Measurements from ENCODE around the gene PRR20G. TPM values are rescaled to one million over a fixed set of nuclear protein-coding genes. Genes with fewer than 3 reads are reported as not detected.

Gene PRR20G
- total RNA-seq, 1 donor from 2014 or later, result not detected

DNA sequence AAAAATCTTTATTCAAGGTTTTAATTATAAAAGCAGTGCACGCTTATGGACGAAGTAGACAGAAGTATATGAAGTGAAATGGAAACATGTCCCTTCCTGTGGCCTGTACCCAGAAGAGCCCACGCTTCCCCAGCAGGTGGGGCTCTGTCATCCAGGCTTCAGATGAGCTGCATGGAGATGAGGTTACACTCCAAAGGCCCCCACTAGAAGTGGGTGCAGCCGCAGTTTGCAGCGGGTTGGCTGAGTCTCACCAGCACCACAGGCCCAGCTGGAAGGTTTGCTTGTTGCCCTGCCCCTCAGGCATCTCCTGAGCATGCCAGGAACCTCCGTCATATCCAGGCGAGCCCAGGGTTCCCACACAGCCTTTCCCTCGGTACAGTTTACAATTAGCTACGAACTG lies 33.1 kb downstream of the PRR20G start:
- no peaks in the 10 kb centered on the region for H3K36me3 ChIP-seq

DNA sequence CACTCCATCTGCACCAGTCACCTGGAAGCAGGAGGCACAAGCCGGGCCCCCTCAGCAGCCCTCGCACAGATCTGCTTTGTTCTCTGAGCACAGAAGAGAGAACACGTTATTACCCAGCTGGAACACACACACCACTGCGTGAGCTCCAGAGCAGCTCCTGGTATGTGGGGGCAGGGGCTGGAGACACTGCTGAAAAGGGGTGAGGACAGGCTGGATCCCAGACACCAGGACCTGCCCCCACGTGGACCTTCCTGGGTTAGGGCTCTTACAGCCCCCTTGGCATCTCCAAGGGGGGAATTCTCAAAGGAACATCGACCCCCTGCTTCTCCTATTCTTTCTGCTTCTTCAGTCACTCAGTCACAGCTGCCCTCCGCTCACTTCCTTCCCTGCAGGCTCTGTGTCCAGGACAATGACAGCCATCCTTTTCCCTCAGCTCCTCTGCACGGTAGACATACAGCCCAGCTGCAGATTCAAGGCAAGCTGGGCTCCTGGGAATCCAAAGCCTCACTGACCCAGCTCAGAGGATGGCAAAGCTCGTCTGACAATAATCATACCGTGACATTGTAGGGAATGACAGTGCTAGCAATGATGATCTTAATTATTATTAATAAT lies 33.7 kb downstream of the PRR20G start:
- Histone ChIP-seq H3K27me3 (no peaks in the 10 kb centered on the region), H3K4me1 (no peaks in the 10 kb centered on the region), H3K9me3 (no peaks in the 10 kb centered on the region), H3K4me3 (no peak overlapping the region), H3K36me3 (no peaks in the 10 kb centered on the region), H3K27ac (no peak overlapping the region)
- TF ChIP-seq, protein P1, sequence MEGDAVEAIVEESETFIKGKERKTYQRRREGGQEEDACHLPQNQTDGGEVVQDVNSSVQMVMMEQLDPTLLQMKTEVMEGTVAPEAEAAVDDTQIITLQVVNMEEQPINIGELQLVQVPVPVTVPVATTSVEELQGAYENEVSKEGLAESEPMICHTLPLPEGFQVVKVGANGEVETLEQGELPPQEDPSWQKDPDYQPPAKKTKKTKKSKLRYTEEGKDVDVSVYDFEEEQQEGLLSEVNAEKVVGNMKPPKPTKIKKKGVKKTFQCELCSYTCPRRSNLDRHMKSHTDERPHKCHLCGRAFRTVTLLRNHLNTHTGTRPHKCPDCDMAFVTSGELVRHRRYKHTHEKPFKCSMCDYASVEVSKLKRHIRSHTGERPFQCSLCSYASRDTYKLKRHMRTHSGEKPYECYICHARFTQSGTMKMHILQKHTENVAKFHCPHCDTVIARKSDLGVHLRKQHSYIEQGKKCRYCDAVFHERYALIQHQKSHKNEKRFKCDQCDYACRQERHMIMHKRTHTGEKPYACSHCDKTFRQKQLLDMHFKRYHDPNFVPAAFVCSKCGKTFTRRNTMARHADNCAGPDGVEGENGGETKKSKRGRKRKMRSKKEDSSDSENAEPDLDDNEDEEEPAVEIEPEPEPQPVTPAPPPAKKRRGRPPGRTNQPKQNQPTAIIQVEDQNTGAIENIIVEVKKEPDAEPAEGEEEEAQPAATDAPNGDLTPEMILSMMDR (IDR thresholded peaks at IDR 0.05), result no peak
- TF ChIP-seq POLR2A (IDR thresholded peaks at IDR 0.05) (no peak), POLR2AphosphoS5 (IDR thresholded peaks at IDR 0.05; ENCODE audit: insufficient read depth in 1 of 2, low read depth in 1 of 2) (no peak)
- intact Hi-C loops (cut with DNase I), result no loop called here
- no peak for DNase-seq (ENCODE audit: extremely low spot score in 2 of 2)

More for the DNA sequence above, 33.1 kb downstream of the PRR20G start:
- intact Hi-C loops (cut with DNase I), result no loop called here
- Histone ChIP-seq H3K4me1 (no peaks in the 10 kb centered on the region), H3K4me3 (no peak overlapping the region), H3K9me3 (no peaks in the 10 kb centered on the region), H3K27me3 (no peaks in the 10 kb centered on the region), H3K27ac (no peak overlapping the region)
- TF ChIP-seq POLR2AphosphoS5 (IDR thresholded peaks at IDR 0.05; ENCODE audit: insufficient read depth in 1 of 2, low read depth in 1 of 2) (no peak), POLR2A (IDR thresholded peaks at IDR 0.05) (no peak)
- TF ChIP-seq, protein P1 (IDR thresholded peaks at IDR 0.05), result no peak
- peak in 1 of 2 donors; percentile 20 for DNase-seq (ENCODE audit: extremely low spot score in 2 of 2)

DNA sequence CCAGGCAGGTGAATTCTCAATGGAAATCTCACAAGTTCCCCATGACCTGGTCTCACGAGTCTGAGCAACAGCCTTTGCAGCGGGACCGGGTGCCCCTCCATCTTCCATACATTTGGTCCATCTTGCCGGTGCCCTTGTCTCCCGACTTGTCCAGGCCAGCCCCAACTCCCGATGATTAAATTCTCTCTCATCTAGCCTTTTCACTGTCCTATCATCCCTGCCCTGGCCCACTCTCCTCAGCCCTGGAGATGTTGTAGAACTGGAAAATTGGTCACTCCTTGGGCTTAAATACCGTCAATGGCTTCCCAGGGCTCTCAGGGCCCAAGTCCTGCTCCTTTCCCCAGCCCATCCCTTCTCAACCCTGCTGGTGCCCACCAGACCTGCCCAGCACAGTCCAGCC lies 34.4 kb downstream of the PRR20G start:
- H3K27me3 ChIP-seq, result no peaks in the 10 kb centered on the region
- TF ChIP-seq, protein P1 (IDR thresholded peaks at IDR 0.05), result no peak
- TF ChIP-seq POLR2A (IDR thresholded peaks at IDR 0.05) (no peak), POLR2AphosphoS5 (IDR thresholded peaks at IDR 0.05; ENCODE audit: insufficient read depth in 1 of 2, low read depth in 1 of 2) (no peak)
- no peaks in the 10 kb centered on the region for H3K36me3 ChIP-seq
- intact Hi-C loops (cut with DNase I), result no loop called here
- no peaks in the 10 kb centered on the region for H3K4me1 ChIP-seq
- H3K4me3 ChIP-seq, result no peak overlapping the region
- no peaks in the 10 kb centered on the region for H3K9me3 ChIP-seq
- no peak overlapping the region for H3K27ac ChIP-seq
- DNase-seq (ENCODE audit: extremely low spot score in 2 of 2), result peak in 1 of 2 donors; percentile 56

- intact Hi-C loops (cut with DNase I), result no loop called here
- peak in 1 of 2 donors; percentile 52 for DNase-seq (ENCODE audit: extremely low spot score in 2 of 2)
Measured at GRCh38 chr3:127252446-127252845, 35.4 kb downstream of the PRR20G start.

DNA sequence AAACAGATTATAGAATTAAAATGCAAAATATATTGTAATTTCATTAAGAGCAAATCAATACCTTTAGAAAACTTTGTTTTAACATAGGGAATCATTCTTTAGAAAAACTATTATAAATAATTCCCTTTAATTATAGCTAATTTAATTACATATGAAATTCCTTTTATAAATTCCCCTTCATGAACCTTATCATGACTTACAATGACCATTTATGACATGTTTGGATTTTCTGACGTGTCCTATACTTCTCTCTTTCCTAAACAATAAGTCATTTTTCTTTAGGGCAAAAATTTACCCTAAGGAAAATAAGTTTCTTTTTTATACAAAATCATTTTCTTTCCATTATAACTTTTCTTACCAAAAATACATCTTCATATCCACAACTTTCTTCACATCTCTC lies 37.8 kb downstream of the PRR20G start:
- Histone ChIP-seq H3K27ac (no peak overlapping the region), H3K4me3 (no peak overlapping the region)
- intact Hi-C loops (cut with DNase I), result no loop called here

More at GRCh38 chr3:127252446-127252845, 35.4 kb downstream of the PRR20G start:
- Histone ChIP-seq H3K27me3 (no peaks in the 10 kb centered on the region), H3K4me3 (no peak overlapping the region), H3K9me3 (no peaks in the 10 kb centered on the region), H3K4me1 (no peaks in the 10 kb centered on the region), H3K27ac (no peak overlapping the region), H3K36me3 (no peaks in the 10 kb centered on the region)
- TF ChIP-seq POLR2A (IDR thresholded peaks at IDR 0.05), result no peak
- TF ChIP-seq POLR2AphosphoS5 (IDR thresholded peaks at IDR 0.05; ENCODE audit: insufficient read depth in 1 of 2, low read depth in 1 of 2), result no peak
- TF ChIP-seq, protein P1 (IDR thresholded peaks at IDR 0.05), result no peak

More for the DNA sequence above, 37.8 kb downstream of the PRR20G start:
- no peak for DNase-seq (ENCODE audit: extremely low spot score in 2 of 2)
- Histone ChIP-seq H3K4me1 (no peaks in the 10 kb centered on the region), H3K9me3 (no peaks in the 10 kb centered on the region), H3K27me3 (no peaks in the 10 kb centered on the region), H3K36me3 (no peaks in the 10 kb centered on the region)
- TF ChIP-seq POLR2AphosphoS5 (IDR thresholded peaks at IDR 0.05; ENCODE audit: insufficient read depth in 1 of 2, low read depth in 1 of 2) (no peak), POLR2A (IDR thresholded peaks at IDR 0.05) (no peak)
- TF ChIP-seq, protein P1 (IDR thresholded peaks at IDR 0.05), result no peak

Measured in vagina (tissue), 2 donors.